ENCODE data around the gene RASA2. TPM values are rescaled to one million over a fixed set of nuclear protein-coding genes. Genes with fewer than 3 reads are reported as not detected.

RASA2 gene
- total RNA-seq, 2 experiments from 2014 or later, result 53.7 to 54.5 TPM

- Mint-ChIP-seq H3K4me3 (no peak overlapping the region), H3K4me1 (peaks cover 3% of the 10 kb centered on the region), H3K36me3 (ENCODE audit: low read depth) (peaks cover 24% of the 10 kb centered on the region), H3K27me3 (no peaks in the 10 kb centered on the region), H3K27ac (no peak overlapping the region), H3K9me3 (no peaks in the 10 kb centered on the region)
- DNase-seq, result no peak
- POLR2A ChIA-PET, result no interaction called here
- CTCF ChIA-PET, result interaction anchor here (1.2 to 2.4 kb wide), 6 partner anchors 8 to 146 kb away, joined by 3 to 20 read pairs (median 9); no protein-coding TSS in a partner anchor
These were observed 37.4 kb upstream of the RASA2 start for GRCh38 chr3:141449424-141449823.

GRCh38 chr3:141450727-141451375 is 36.0 kb upstream of the RASA2 start:
- CTCF ChIA-PET, result interaction anchor here (1.0 to 2.4 kb wide), 6 partner anchors 9 to 219 kb away, joined by 3 to 20 read pairs (median 8); partner anchors contain the start of gene PXYLP1
- H3K4me1 Mint-ChIP-seq, result peaks cover 11% of the 10 kb centered on the region
- POLR2A ChIA-PET, result interaction anchor here (0.7 kb wide), 1 partner anchor 171 kb away, joined by 3 read pairs; no protein-coding TSS in a partner anchor
- no peak for DNase-seq
- H3K36me3 Mint-ChIP-seq (ENCODE audit: low read depth), result peaks cover 11% of the 10 kb centered on the region
- no peaks in the 10 kb centered on the region for H3K27me3 Mint-ChIP-seq
- H3K4me3 Mint-ChIP-seq, result no peak overlapping the region
- no peaks in the 10 kb centered on the region for H3K9me3 Mint-ChIP-seq
- H3K27ac Mint-ChIP-seq, result no peak overlapping the region

- Mint-ChIP-seq H3K4me1 (peaks cover 9% of the 10 kb centered on the region), H3K36me3 (ENCODE audit: low read depth) (peaks cover 4% of the 10 kb centered on the region), H3K27ac (no peak overlapping the region), H3K4me3 (no peak overlapping the region), H3K27me3 (no peaks in the 10 kb centered on the region), H3K9me3 (no peaks in the 10 kb centered on the region)
- DNase-seq, result peak; percentile 57
- ChIA-PET POLR2A (interaction anchor here (0.7 to 3.9 kb wide), 9 partner anchors 25 to 220 kb away, joined by 3 to 31 read pairs (median 4); partner anchors contain the start of gene PXYLP1), CTCF (interaction anchor here (0.6 to 10.2 kb wide), 31 partner anchors 8 to 220 kb away, joined by 3 to 374 read pairs (median 4); partner anchors contain the start of gene PXYLP1)
These were observed 34.8 kb upstream of the RASA2 start for GRCh38 chr3:141452045-141452444.

GRCh38 chr3:141452773-141453172 is 34.1 kb upstream of the RASA2 start:
- Mint-ChIP-seq H3K4me1 (peaks cover 9% of the 10 kb centered on the region), H3K27me3 (no peaks in the 10 kb centered on the region), H3K36me3 (ENCODE audit: low read depth) (no peaks in the 10 kb centered on the region), H3K4me3 (no peak overlapping the region), H3K9me3 (no peaks in the 10 kb centered on the region), H3K27ac (no peak overlapping the region)
- ChIA-PET CTCF (interaction anchor here (0.6 to 10.2 kb wide), 34 partner anchors 8 to 220 kb away, joined by 3 to 374 read pairs (median 3); partner anchors contain the start of gene PXYLP1), POLR2A (interaction anchor here (0.7 to 3.9 kb wide), 11 partner anchors 26 to 221 kb away, joined by 3 to 31 read pairs (median 7); partner anchors contain the start of gene PXYLP1)
- DNase-seq, result no peak

GRCh38 chr3:141454054-141454453 is 32.8 kb upstream of the RASA2 start:
- Mint-ChIP-seq H3K4me3 (no peak overlapping the region), H3K4me1 (peaks cover 9% of the 10 kb centered on the region), H3K27me3 (no peaks in the 10 kb centered on the region), H3K27ac (no peak overlapping the region), H3K9me3 (no peaks in the 10 kb centered on the region), H3K36me3 (ENCODE audit: low read depth) (no peaks in the 10 kb centered on the region)
- CTCF ChIA-PET, result interaction anchor here (1.1 to 10.2 kb wide), 18 partner anchors 8 to 222 kb away, joined by 3 to 374 read pairs (median 6); partner anchors contain the start of gene PXYLP1
- POLR2A ChIA-PET, result interaction anchor here (1.3 to 3.9 kb wide), 5 partner anchors 12 to 150 kb away, joined by 4 to 31 read pairs (median 7); no protein-coding TSS in a partner anchor
- no peak for DNase-seq

- ChIA-PET CTCF (interaction anchor here (0.6 to 10.2 kb wide), 37 partner anchors 9 to 823 kb away, joined by 3 to 374 read pairs (median 5); partner anchors contain the start of gene PXYLP1), POLR2A (interaction anchor here (1.2 to 3.9 kb wide), 6 partner anchors 13 to 151 kb away, joined by 3 to 31 read pairs (median 7); no protein-coding TSS in a partner anchor)
- no peaks in the 10 kb centered on the region for H3K9me3 Mint-ChIP-seq
- peak; percentile 27 for DNase-seq
- no peaks in the 10 kb centered on the region for H3K27me3 Mint-ChIP-seq
- H3K4me3 Mint-ChIP-seq, result no peak overlapping the region
- no peaks in the 10 kb centered on the region for H3K36me3 Mint-ChIP-seq (ENCODE audit: low read depth)
- no peak overlapping the region for H3K27ac Mint-ChIP-seq
- peaks cover 11% of the 10 kb centered on the region for H3K4me1 Mint-ChIP-seq
These were observed 31.8 kb upstream of the RASA2 start for GRCh38 chr3:141454906-141455602.

- peaks cover 16% of the 10 kb centered on the region for H3K4me1 Mint-ChIP-seq
- no peaks in the 10 kb centered on the region for H3K27me3 Mint-ChIP-seq
- ChIA-PET POLR2A (interaction anchor here (0.7 to 1.2 kb wide), 2 partner anchors 102 to 144 kb away, joined by 3 read pairs; no protein-coding TSS in a partner anchor), CTCF (interaction anchor here (1.2 to 10.2 kb wide), 16 partner anchors 14 to 190 kb away, joined by 3 to 374 read pairs (median 6); no protein-coding TSS in a partner anchor)
- H3K36me3 Mint-ChIP-seq (ENCODE audit: low read depth), result no peaks in the 10 kb centered on the region
- no peak overlapping the region for H3K4me3 Mint-ChIP-seq
- DNase-seq, result no peak
- H3K27ac Mint-ChIP-seq, result no peak overlapping the region
- H3K9me3 Mint-ChIP-seq, result no peaks in the 10 kb centered on the region
These were observed 31.1 kb upstream of the RASA2 start for GRCh38 chr3:141455603-141456300.

GRCh38 chr3:141456301-141456625 is 30.6 kb upstream of the RASA2 start:
- Mint-ChIP-seq H3K27ac (no peak overlapping the region), H3K27me3 (no peaks in the 10 kb centered on the region), H3K4me3 (no peak overlapping the region), H3K9me3 (no peaks in the 10 kb centered on the region), H3K4me1 (peaks cover 17% of the 10 kb centered on the region), H3K36me3 (ENCODE audit: low read depth) (no peaks in the 10 kb centered on the region)
- ChIA-PET POLR2A (interaction anchor here (0.7 to 1.2 kb wide), 2 partner anchors 101 to 145 kb away, joined by 3 read pairs; no protein-coding TSS in a partner anchor), CTCF (interaction anchor here (0.5 to 10.2 kb wide), 4 partner anchors 71 to 189 kb away, joined by 3 to 374 read pairs (median 73); no protein-coding TSS in a partner anchor)
- no peak for DNase-seq

- H3K27ac Mint-ChIP-seq, result no peak overlapping the region
- CTCF ChIA-PET, result interaction anchor here (0.9 to 10.2 kb wide), 8 partner anchors 17 to 148 kb away, joined by 3 to 374 read pairs (median 11); no protein-coding TSS in a partner anchor
- H3K4me1 Mint-ChIP-seq, result peaks cover 26% of the 10 kb centered on the region
- no peaks in the 10 kb centered on the region for H3K36me3 Mint-ChIP-seq (ENCODE audit: low read depth)
- no peaks in the 10 kb centered on the region for H3K27me3 Mint-ChIP-seq
- POLR2A ChIA-PET, result no interaction called here
- peaks cover 1% of the 10 kb centered on the region for H3K9me3 Mint-ChIP-seq
- DNase-seq, result no peak
- H3K4me3 Mint-ChIP-seq, result no peak overlapping the region
These were observed 29.1 kb upstream of the RASA2 start for GRCh38 chr3:141457624-141458236.

GRCh38 chr3:141459008-141459407 is 27.8 kb upstream of the RASA2 start:
- Mint-ChIP-seq H3K4me3 (no peak overlapping the region), H3K27ac (no peak overlapping the region), H3K9me3 (peaks cover 6% of the 10 kb centered on the region), H3K36me3 (ENCODE audit: low read depth) (no peaks in the 10 kb centered on the region), H3K4me1 (peaks cover 26% of the 10 kb centered on the region), H3K27me3 (no peaks in the 10 kb centered on the region)
- CTCF ChIA-PET, result interaction anchor here (0.9 to 10.2 kb wide), 17 partner anchors 10 to 455 kb away, joined by 3 to 374 read pairs (median 10); partner anchors contain the start of gene RASA2
- POLR2A ChIA-PET, result no interaction called here
- no peak for DNase-seq

- CTCF ChIA-PET, result interaction anchor here (0.6 to 10.2 kb wide), 35 partner anchors 8 to 454 kb away, joined by 3 to 374 read pairs (median 4); no protein-coding TSS in a partner anchor
- no peak overlapping the region for H3K4me3 Mint-ChIP-seq
These were observed 26.6 kb upstream of the RASA2 start for GRCh38 chr3:141460097-141460704.

More at GRCh38 chr3:141460097-141460704, 26.6 kb upstream of the RASA2 start:
- DNase-seq, result peak; percentile 89
- peaks cover 13% of the 10 kb centered on the region for H3K9me3 Mint-ChIP-seq
- H3K36me3 Mint-ChIP-seq (ENCODE audit: low read depth), result peaks cover 5% of the 10 kb centered on the region
- POLR2A ChIA-PET, result interaction anchor here (0.7 kb wide), 1 partner anchor 417 kb away, joined by 3 read pairs; the partner anchor contains the start of gene ATP1B3
- H3K27me3 Mint-ChIP-seq, result no peaks in the 10 kb centered on the region
- no peak overlapping the region for H3K27ac Mint-ChIP-seq
- H3K4me1 Mint-ChIP-seq, result peaks cover 18% of the 10 kb centered on the region

Measured in activated CD4-positive, alpha-beta memory T cell treated with anti-CD3 and anti-CD28 coated beads, Interleukin-2, amount 10 ng/mL, durations not matched to agents 7 days and 5 days (primary cell).